Measurements from ENCODE around the gene NR4A1.

DNA sequence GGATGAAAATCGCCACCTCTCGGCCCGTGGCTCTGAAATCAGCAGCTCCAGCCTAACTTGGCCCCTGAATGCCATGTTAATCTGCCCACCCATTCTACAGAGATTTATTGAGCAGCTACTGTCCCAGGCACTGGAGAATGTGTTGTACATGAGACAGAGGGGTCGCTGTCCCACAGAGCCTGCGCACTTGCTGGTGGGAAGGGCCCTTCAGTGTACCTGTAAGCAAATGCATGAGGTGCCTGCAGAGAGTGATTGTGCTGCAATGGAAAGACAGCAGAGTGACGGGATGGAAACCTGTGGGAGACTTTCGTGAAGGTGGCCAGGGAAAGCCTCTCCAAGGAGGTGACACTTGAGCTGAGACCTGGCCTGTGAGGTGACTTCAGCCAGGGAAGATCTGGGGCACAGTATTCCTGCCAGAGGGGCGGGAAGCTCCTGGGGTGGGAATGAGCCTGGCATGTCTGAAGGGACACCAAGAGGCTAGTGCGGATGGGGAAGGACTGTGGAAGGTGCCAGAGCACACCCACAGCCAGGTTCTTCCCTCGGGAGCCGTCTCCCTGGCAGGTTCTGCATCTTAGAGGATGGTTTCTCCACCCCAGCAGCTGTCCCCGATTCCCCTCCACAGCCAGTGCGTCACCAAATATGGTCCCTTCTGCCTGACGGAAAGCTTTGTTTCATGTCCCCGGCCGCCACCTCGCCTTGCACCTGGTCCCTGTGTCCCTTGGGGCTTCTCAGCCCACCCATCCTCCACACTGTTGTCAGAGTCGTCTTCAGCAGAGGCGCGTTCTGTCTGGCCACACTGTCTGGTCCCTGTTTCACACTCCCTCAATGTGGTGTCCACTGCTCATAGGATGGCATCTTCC is 36.9 kb downstream of the NR4A1 start:
- TF ChIP-seq, protein P1, sequence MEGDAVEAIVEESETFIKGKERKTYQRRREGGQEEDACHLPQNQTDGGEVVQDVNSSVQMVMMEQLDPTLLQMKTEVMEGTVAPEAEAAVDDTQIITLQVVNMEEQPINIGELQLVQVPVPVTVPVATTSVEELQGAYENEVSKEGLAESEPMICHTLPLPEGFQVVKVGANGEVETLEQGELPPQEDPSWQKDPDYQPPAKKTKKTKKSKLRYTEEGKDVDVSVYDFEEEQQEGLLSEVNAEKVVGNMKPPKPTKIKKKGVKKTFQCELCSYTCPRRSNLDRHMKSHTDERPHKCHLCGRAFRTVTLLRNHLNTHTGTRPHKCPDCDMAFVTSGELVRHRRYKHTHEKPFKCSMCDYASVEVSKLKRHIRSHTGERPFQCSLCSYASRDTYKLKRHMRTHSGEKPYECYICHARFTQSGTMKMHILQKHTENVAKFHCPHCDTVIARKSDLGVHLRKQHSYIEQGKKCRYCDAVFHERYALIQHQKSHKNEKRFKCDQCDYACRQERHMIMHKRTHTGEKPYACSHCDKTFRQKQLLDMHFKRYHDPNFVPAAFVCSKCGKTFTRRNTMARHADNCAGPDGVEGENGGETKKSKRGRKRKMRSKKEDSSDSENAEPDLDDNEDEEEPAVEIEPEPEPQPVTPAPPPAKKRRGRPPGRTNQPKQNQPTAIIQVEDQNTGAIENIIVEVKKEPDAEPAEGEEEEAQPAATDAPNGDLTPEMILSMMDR (IDR thresholded peaks at IDR 0.05; ENCODE audit: poor library complexity, severe bottlenecking): no peak
- no peak for TF ChIP-seq EP300 (conservative IDR thresholded peaks at IDR 0.05; ENCODE audit: poor library complexity, severe bottlenecking)
- TF ChIP-seq POLR2AphosphoS5 (IDR thresholded peaks at IDR 0.05): no peak
- TF ChIP-seq RAD21 (conservative IDR thresholded peaks at IDR 0.05): no peak
- no peak for TF ChIP-seq EZH2 (IDR thresholded peaks at IDR 0.05; ENCODE audit: borderline replicate concordance, insufficient read depth, low read length, poor library complexity, severe bottlenecking)

Data from neural cell (in vitro differentiated cells).